ENCODE measurements around the gene C16orf54. TPM values are rescaled to one million over a fixed set of nuclear protein-coding genes. Genes with fewer than 3 reads are reported as not detected.
"Not testable (repeated sequence)": the region's sequence is repeated elsewhere in the genome, so short reads cannot be mapped to it uniquely, and the experiment has no call there.

C16orf54 gene
- polyA plus RNA-seq, 1 donor from 2014 or later = 50.6 TPM

DNA sequence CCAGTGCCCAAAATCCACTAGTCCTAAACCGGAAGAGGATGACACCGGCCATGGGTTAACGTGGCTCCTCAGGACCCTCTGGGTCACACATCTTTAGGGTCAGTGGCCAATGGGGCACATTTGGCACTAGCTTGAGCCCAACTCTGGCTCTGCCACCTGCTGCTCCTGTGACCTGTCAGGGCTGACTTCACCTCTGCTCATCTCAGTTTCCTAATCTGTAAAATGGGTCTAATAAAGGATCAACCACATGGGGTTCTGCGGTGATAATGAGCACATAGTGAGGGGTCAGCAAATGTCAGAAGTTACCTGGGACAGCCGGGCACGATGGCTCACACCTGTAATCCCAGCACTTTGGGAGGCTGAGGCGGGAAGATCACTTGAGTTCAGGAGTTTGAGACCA is 48.4 kb downstream of the C16orf54 start:
- Mint-ChIP-seq H3K27me3 (peaks cover 2% of the 10 kb centered on the region), H3K9me3 (peaks cover 0 to 9% (median 6%) of the 10 kb centered on the region in 3 donors), H3K27ac (no peak overlapping the region), H3K4me3 (no peak overlapping the region), H3K4me1 (peaks cover 12 to 15% (median 13%) of the 10 kb centered on the region in 3 donors), H3K36me3 (no peaks in the 10 kb centered on the region)

GRCh38 chr16:29696881-29697331 is 48.9 kb downstream of the C16orf54 start:
- Mint-ChIP-seq H3K36me3 (no peaks in the 10 kb centered on the region), H3K4me3 (no peak overlapping the region), H3K27ac (no peak overlapping the region), H3K4me1 (peaks cover 7 to 10% (median 8%) of the 10 kb centered on the region in 3 donors), H3K9me3 (peaks cover 0 to 9% (median 6%) of the 10 kb centered on the region in 3 donors), H3K27me3 (peaks cover 2% of the 10 kb centered on the region)

DNA sequence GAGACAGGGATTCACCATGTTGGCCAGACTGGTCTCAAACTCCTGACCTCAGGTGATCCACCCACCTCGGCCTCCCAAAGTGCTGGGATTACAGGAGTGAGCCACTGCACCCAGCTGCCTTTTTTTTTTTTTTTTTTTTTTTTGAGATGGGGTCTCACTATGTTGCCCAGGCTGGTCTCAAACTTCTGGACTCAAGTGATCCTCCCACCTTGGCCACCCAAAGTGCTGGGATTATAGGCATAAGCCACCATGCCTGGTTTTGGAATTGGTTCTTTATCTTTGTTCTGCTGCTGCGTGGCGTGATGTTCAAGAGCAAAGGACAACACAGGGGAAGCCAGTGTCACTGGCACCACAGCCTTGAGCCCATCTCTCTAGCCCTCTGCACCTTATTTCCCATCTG is 50.1 kb downstream of the C16orf54 start:
- H3K27ac Mint-ChIP-seq, H3K27me3 Mint-ChIP-seq: not testable (repeated sequence)

DNA sequence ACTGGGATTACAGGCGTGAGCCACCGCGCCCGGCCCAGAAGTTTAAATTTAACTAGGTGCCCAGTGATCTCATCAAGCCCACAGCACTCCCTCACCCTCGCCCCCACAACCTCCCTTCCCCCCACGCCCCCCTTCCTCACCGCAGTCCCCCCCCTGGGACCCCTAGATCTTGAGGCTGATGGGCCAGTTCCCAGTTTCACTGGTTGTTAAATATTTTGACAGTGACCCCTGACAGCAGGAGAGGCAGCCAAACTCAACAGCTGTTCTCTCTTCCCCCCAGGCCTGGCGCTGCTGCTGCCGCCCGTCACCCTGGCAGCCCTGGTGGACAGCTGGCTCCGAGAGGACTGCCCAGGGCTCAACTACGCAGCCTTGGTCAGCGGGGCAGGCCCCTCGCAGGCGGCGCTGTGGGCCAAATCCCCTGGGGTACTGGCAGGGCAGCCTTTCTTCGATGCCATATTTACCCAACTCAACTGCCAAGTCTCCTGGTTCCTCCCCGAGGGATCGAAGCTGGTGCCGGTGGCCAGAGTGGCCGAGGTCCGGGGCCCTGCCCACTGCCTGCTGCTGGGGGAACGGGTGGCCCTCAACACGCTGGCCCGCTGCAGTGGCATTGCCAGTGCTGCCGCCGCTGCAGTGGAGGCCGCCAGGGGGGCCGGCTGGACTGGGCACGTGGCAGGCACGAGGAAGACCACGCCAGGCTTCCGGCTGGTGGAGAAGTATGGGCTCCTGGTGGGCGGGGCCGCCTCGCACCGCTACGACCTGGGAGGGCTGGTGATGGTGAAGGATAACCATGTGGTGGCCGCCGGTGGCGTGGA is 51.2 kb downstream of the C16orf54 start:
- peaks cover 2% of the 10 kb centered on the region for H3K27me3 Mint-ChIP-seq
- H3K36me3 Mint-ChIP-seq = no peaks in the 10 kb centered on the region
- H3K4me1 Mint-ChIP-seq = peaks cover 5 to 12% (median 9%) of the 10 kb centered on the region in 3 donors
- H3K27ac Mint-ChIP-seq = no peak overlapping the region
- H3K4me3 Mint-ChIP-seq = no peak overlapping the region
- peaks cover 0 to 6% (median 2%) of the 10 kb centered on the region in 3 donors for H3K9me3 Mint-ChIP-seq

More for the DNA sequence above, 50.1 kb downstream of the C16orf54 start:
- not testable (repeated sequence) for H3K4me3 Mint-ChIP-seq, H3K9me3 Mint-ChIP-seq, H3K4me1 Mint-ChIP-seq, H3K36me3 Mint-ChIP-seq

DNA sequence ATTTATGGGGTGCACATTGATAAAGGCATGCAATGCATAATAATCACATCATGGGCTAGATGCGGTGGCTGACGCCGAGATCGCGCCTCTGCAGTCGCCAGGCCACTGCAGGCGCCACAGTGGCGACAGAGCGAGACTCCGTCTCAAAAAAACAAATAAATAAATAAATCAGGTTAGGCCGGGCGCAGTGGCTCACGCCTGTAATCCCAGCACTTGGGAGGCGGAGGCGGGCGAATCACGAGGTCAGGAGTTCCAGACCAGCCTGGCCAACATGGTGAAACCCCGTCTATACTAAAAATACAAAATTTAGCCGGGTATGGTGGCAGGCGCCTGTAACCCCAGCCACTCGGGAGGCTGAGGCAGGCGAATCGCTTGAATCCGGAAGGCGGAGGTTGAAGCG is 53.2 kb downstream of the C16orf54 start:
- H3K27me3 Mint-ChIP-seq = not testable (repeated sequence)

More for the DNA sequence above, 53.2 kb downstream of the C16orf54 start:
- H3K27ac Mint-ChIP-seq, H3K9me3 Mint-ChIP-seq, H3K36me3 Mint-ChIP-seq, H3K4me3 Mint-ChIP-seq: not testable (repeated sequence)
- H3K4me1 Mint-ChIP-seq = peaks cover 9 to 20% (median 16%) of the 10 kb centered on the region in 3 donors

Other genes starting within 250 kb of the C16orf54 start
- 11.7 TPM for gene NPIPB12, start 239.6 kb downstream of the C16orf54 start, polyA plus RNA-seq
- gene SPN, start 82.7 kb downstream of the C16orf54 start, polyA plus RNA-seq = 11.0 TPM
- not detected for gene QPRT, start 66.8 kb downstream of the C16orf54 start, polyA plus RNA-seq
- gene ZG16, start 32.3 kb upstream of the C16orf54 start, polyA plus RNA-seq = not detected
- 34.7 TPM for gene KIF22, start 44.8 kb upstream of the C16orf54 start, polyA plus RNA-seq
- gene MAZ, start 60.5 kb upstream of the C16orf54 start, polyA plus RNA-seq = 22.9 TPM
- not detected for gene PRRT2, start 66.2 kb upstream of the C16orf54 start, polyA plus RNA-seq
- 59.6 TPM for gene PAGR1, start 70.2 kb upstream of the C16orf54 start, polyA plus RNA-seq
- gene MVP, start 74.5 kb upstream of the C16orf54 start, polyA plus RNA-seq = 90.3 TPM
- gene CDIPT, start 117.2 kb upstream of the C16orf54 start, polyA plus RNA-seq = 73.8 TPM
- not detected for gene SEZ6L2, start 153.6 kb upstream of the C16orf54 start, polyA plus RNA-seq
- not detected for gene ASPHD1, start 154.5 kb upstream of the C16orf54 start, polyA plus RNA-seq
- gene KCTD13, start 180.2 kb upstream of the C16orf54 start, polyA plus RNA-seq = 19.2 TPM
- 171 TPM for gene TMEM219, start 216.1 kb upstream of the C16orf54 start, polyA plus RNA-seq
- gene TAOK2, start 227.9 kb upstream of the C16orf54 start, polyA plus RNA-seq = 7.6 TPM
- gene HIRIP3, start 249.6 kb upstream of the C16orf54 start, polyA plus RNA-seq = 21.0 TPM

Data from IgD-negative memory B cell (primary cell).